Measurements from ENCODE around the gene SREBF2. TPM values are rescaled to one million over a fixed set of nuclear protein-coding genes. Genes with fewer than 3 reads are reported as not detected.

SREBF2 gene
- total and polyA plus RNA-seq, 9 of the 15 experiments (the other 6 are each of a cell fraction or from before 2014, with no cell fraction given): 1.1 to 84.2 (median 26.9) TPM

- intact Hi-C loops (cut with micrococcal nuclease): no loop called here
- Histone ChIP-seq H3K36me3 (ENCODE audit: control insufficient read depth, insufficient read depth, low read length) (no peaks in the 10 kb centered on the region), H3K9me1 (ENCODE audit: control insufficient read depth, insufficient read depth, low read length) (no peaks in the 10 kb centered on the region), H3K9ac (ENCODE audit: insufficient read depth in 1 of 2, low read depth in 2 of 2, low read length in 2 of 2) (no peak overlapping the region), H4K20me1 (replicated peaks; ENCODE audit: control insufficient read depth, insufficient read depth, low read length) (peaks cover 10% of the 10 kb centered on the region; the same call in 1 of the 2 replicates), H2AFZ (ENCODE audit: low read depth, low read length) (no peak overlapping the region), H3K27me3 (ENCODE audit: control insufficient read depth in 2 of 2, insufficient read depth in 2 of 2, low read length in 2 of 2) (0 out of 5 replicates have a peak, but pooled peaks cover 0 to 4% of the 10 kb centered on the region in 2 experiments), H3K79me2 (ENCODE audit: control insufficient read depth, insufficient read depth, low read length) (no peaks in the 10 kb centered on the region), H3K4me3 (no peak overlapping the region), H3K9me3 (replicated peaks; ENCODE audit: control insufficient read depth, insufficient read depth, low read depth, low read length) (no peaks in the 10 kb centered on the region), H3K27ac (ENCODE audit: extremely low read depth, low read depth, low read length) (no peak overlapping the region), H3K4me2 (ENCODE audit: insufficient read depth, low read length) (no peak overlapping the region), H3K4me1 (replicated peaks in 1 of 2; ENCODE audit: control insufficient read depth in 2 of 2, insufficient read depth in 2 of 2, low read length in 2 of 2) (peaks cover 6 to 43% of the 10 kb centered on the region in 2 experiments; a peak in 3 of 5 replicates)
- in situ Hi-C loops (cut with MboI): no loop called here
- DNase-seq (ENCODE audit: extremely low read depth in 1 of 4, low spot score in 3 of 4): no peak
- ATAC-seq: no peak
- POLR2A ChIA-PET: interaction anchor here (0.6 to 2.2 kb wide), 2 partner anchors 28 to 47 kb away, joined by 4 to 7 read pairs; no protein-coding TSS in a partner anchor
- 62% methylated on average over 10 of the region's 11 CpGs for WGBS (ENCODE audit: insufficient coverage, low coverage, missing lambda C conversion rate)
- TF ChIP-seq HINFP (tag; conservative IDR thresholded peaks at IDR 0.05; ENCODE audit: low read depth) (no peak), TGIF2 (CRISPR knock-in tag; IDR thresholded peaks at IDR 0.05) (no peak)
- FAIRE-seq: no peak
- no TSS peak for BruUV-seq (replicated peaks)
- CTCF ChIA-PET (ENCODE audit: low intra/inter-chr PET ratio): no interaction called here
Measured at GRCh38 chr22:41913040-41913719, 80.3 kb downstream of the SREBF2 start.
